GM12878 (cell line): ENCODE measurements around the gene MYG1. TPM values are rescaled to one million over a fixed set of nuclear protein-coding genes. Genes with fewer than 3 reads are reported as not detected.
A peak's percentile ranks its signal among the peaks of the same experiment; 100 is the strongest.

ENCODE experiments used
- ATAC-seq: fragments of 200-7000 bp; cut with Tn5 transposase; 3 replicates; pipeline ENCODE4 v1.9.1; 2020; ENCODE audit warnings: mild to moderate bottlenecking, moderate library complexity
- BruUV-seq: library from RNA; stranded (reverse); fragments of 400-500 nt; replicated peaks from 2 replicates; lab custom pipeline; 2021; lab: Mats Ljungman, UMichigan
- CTCF ChIA-PET: fragments of 300-600 bp; sonication (Branson Sonifier 250); formaldehyde crosslinking; extraction: SDS; loops from one replicate; lab custom pipeline; 2021; ENCODE audit warnings: inconsistent platforms; lab: Yijun Ruan, JAX
- POLR2A ChIA-PET: fragments of 350-600 bp; formaldehyde crosslinking; extraction: SDS; loops from one replicate; lab custom pipeline; 2021; ENCODE audit warnings: inconsistent platforms; lab: Charles Lee
- RAD21 ChIA-PET: fragments of 300-600 bp; sonication (Branson Sonifier 250); formaldehyde crosslinking; loops from one replicate; lab custom pipeline; 2023; ENCODE audit warnings: antibody characterized with exemption; ENCODE audit not compliant: unreplicated experiment; lab: Charles Lee
- SMC1A ChIA-PET: fragments of 300-600 bp; sonication (Branson Sonifier 250); formaldehyde crosslinking; loops from one replicate; lab custom pipeline; 2023; ENCODE audit not compliant: unreplicated experiment, uncharacterized antibody; lab: Charles Lee
- DNase-seq: peaks from one replicate; pipeline ENCODE4 v3.0.0-alpha.2; 2011; ENCODE audit warnings: low read depth, low spot score
- FAIRE-seq: peaks from 3 replicates; lab custom pipeline; 2011; peaks lifted over from hg19 to GRCh38; lab: Jason Lieb, UNC
- H2AFZ ChIP-seq: 2 replicates; pipeline ENCODE4 v1.6.0; 2011; ENCODE audit warnings: low read depth, low read length, control low read depth; ENCODE audit not compliant: control insufficient read depth
- H3K27ac ChIP-seq: 2 replicates; pipeline ENCODE4 v1.5.1; 2011; ENCODE audit warnings: control low read depth; ENCODE audit not compliant: control insufficient read depth, insufficient read depth
- H3K27me3 ChIP-seq, 2 experiments: replicated peaks in 1 of 2; 2 replicates each; pipeline versions ENCODE4 v1.6.0 to v1.6.1; 2011; ENCODE audit warnings: low read length in 1 of 2; ENCODE audit not compliant: control insufficient read depth in 2 of 2, insufficient read depth in 2 of 2
- H3K36me3 ChIP-seq, 2 experiments: 2 replicates each; pipeline ENCODE4 v1.5.1; 2011; ENCODE audit warnings: low read length in 1 of 2; ENCODE audit not compliant: control insufficient read depth in 2 of 2, insufficient read depth in 2 of 2
- H3K4me1 ChIP-seq: 2 replicates; pipeline ENCODE4 v1.6.1; 2011; ENCODE audit warnings: mild to moderate bottlenecking, low read length, moderate library complexity, mixed read lengths; ENCODE audit not compliant: control insufficient read depth, insufficient read depth
- H3K4me2 ChIP-seq: 2 replicates; pipeline ENCODE4 v1.6.0; 2011; ENCODE audit warnings: control low read depth; ENCODE audit not compliant: control insufficient read depth, insufficient read depth
- H3K4me3 ChIP-seq: fragments of 200-600 bp; sonication (generic); 2 replicates; pipeline ENCODE4 v1.5.1; 2016
- H3K79me2 ChIP-seq: 2 replicates; pipeline ENCODE4 v1.6.0; 2011; ENCODE audit warnings: low read length; ENCODE audit not compliant: control insufficient read depth, insufficient read depth
- H3K9ac ChIP-seq: 2 replicates; pipeline ENCODE4 v1.8.0; 2011; ENCODE audit warnings: low read length, control low read depth, mixed read lengths; ENCODE audit not compliant: control insufficient read depth, insufficient read depth
- H3K9me3 ChIP-seq: replicated peaks from 3 replicates; pipeline ENCODE4 v1.5.1; 2011; ENCODE audit warnings: mild to moderate bottlenecking, low read length; ENCODE audit not compliant: control insufficient read depth, insufficient read depth
- H4K20me1 ChIP-seq: 2 replicates; pipeline ENCODE4 v1.6.0; 2011; ENCODE audit not compliant: control insufficient read depth, insufficient read depth
- FOS ChIP-seq: IDR thresholded peaks from 3 replicates; pipeline ENCODE4 v1.6.1; 2011; ENCODE audit warnings: borderline replicate concordance; ENCODE audit not compliant: insufficient read length; ENCODE audit errors: extremely low read depth
- IKZF1 ChIP-seq: fragments of 450-650 bp; conservative IDR thresholded peaks from 2 replicates; pipeline ENCODE4 v1.6.1; 2017; ENCODE audit warnings: antibody characterized with exemption, mild to moderate bottlenecking
- IKZF2 ChIP-seq, 2 experiments: fragments of 450-650 bp; IDR thresholded peaks; 2 replicates each; pipeline ENCODE4 v1.6.1; 2017; ENCODE audit warnings: mild to moderate bottlenecking in 2 of 2, moderate library complexity in 2 of 2
- NFYA ChIP-seq: IDR thresholded peaks from 2 replicates; pipeline ENCODE4 v1.6.1; 2011; ENCODE audit warnings: low read depth, mild to moderate bottlenecking, low read length, improper control_type of control experiment, borderline replicate concordance
- RCOR1 ChIP-seq: conservative IDR thresholded peaks from 2 replicates; pipeline ENCODE4 v1.6.1; 2012; ENCODE audit warnings: low read depth, low read length, improper control_type of control experiment
- RFX5 ChIP-seq: IDR thresholded peaks from 2 replicates; pipeline ENCODE4 v1.6.1; 2011; ENCODE audit warnings: low read depth, low read length, improper control_type of control experiment
- SREBF1 ChIP-seq: IDR thresholded peaks from 2 replicates; pipeline ENCODE4 v1.6.1; 2012; ENCODE audit warnings: mild to moderate bottlenecking, low read length
- SUPT20H ChIP-seq: IDR thresholded peaks from 2 replicates; pipeline ENCODE4 v1.6.1; 2011; ENCODE audit warnings: low read depth, mild to moderate bottlenecking, low read length, moderate library complexity, borderline replicate concordance; ENCODE audit not compliant: control insufficient read depth
- WGBS: methylation state at CpG from one replicate; pipeline ENCODE4 v1.1.6; 2016; ENCODE audit warnings: low lambda C conversion rate; ENCODE audit not compliant: insufficient replicate concordance, insufficient coverage; ENCODE audit errors: missing lambda C conversion rate; 5-methylcytosine and 5-hydroxymethylcytosine counted together
- in situ Hi-C: fragments of 300-500 bp; cut with MboI; formaldehyde crosslinking; loops from 9 replicates; pipeline ENCODE4 v1.14.3; 2018; ENCODE audit warnings: mixed read lengths
- intact Hi-C: fragments of 100-400 bp; cut with micrococcal nuclease; formaldehyde crosslinking; loops from one replicate; pipeline ENCODE4 v1.14.2; 2022; ENCODE audit not compliant: unreplicated experiment
- polyA plus RNA-seq, 11 experiments: library from polyadenylated mRNA; depleted of rRNA in 4 of 11; unstranded in 6 of 11; stranded (reverse) in 5 of 11; fragments of >200 nt; fragmentation: Nextera tagmentation in 4 of 11; fragmentation: Illumina TruSeq in 1 of 11; extraction: Ambion mirVana in 4 of 11; extraction: Trizol in 1 of 11; gene quantifications; 1 replicate in 1 of 11; 2 replicates in 10 of 11; pipeline versions ENCODE4 v1.2.1 to v1.2.3, GENCODE V29; 2011 to 2016; ENCODE audit warnings: inconsistent platforms in 2 of 11, missing spikeins in 2 of 11, low read depth in 1 of 11
- total RNA-seq, 4 experiments: library from RNA; depleted of rRNA in 3 of 4; stranded (reverse); fragments of >200 nt in 3 of 4; fragmentation: Illumina TruSeq in 1 of 4; extraction: Trizol in 1 of 4; gene quantifications; 2 replicates each; pipeline versions ENCODE4 v1.2.1 to v1.2.3, GENCODE V29; 2013 to 2021
- TF ChIP-seq, protein P1 (sequence below): fragments of 450-650 bp; IDR thresholded peaks from 2 replicates; pipeline ENCODE4 v1.6.1; 2016; ENCODE audit warnings: mild to moderate bottlenecking
- TF ChIP-seq, protein P2 (sequence below): IDR thresholded peaks from 2 replicates; pipeline ENCODE4 v1.6.1; 2011; ENCODE audit warnings: mild to moderate bottlenecking, low read depth, low read length, moderate library complexity; ENCODE audit not compliant: insufficient replicate concordance
- TF ChIP-seq, protein P3 (sequence below): fragments of 450-650 bp; formaldehyde crosslinking; IDR thresholded peaks from 2 replicates; pipeline ENCODE4 v1.4.0; 2022; ENCODE audit warnings: mild to moderate bottlenecking, moderate library complexity
- TF ChIP-seq, protein P4 (sequence below): fragments of 450-650 bp; formaldehyde crosslinking; IDR thresholded peaks from 2 replicates; pipeline ENCODE4 v1.4.0; 2020; ENCODE audit warnings: mild to moderate bottlenecking, moderate library complexity

The MYG1 gene
- total and polyA plus RNA-seq, 10 of the 15 experiments (the other 5 are each of a cell fraction or from before 2014, with no cell fraction given): 20.7 to 81.0 (median 49.4) TPM

DNA sequence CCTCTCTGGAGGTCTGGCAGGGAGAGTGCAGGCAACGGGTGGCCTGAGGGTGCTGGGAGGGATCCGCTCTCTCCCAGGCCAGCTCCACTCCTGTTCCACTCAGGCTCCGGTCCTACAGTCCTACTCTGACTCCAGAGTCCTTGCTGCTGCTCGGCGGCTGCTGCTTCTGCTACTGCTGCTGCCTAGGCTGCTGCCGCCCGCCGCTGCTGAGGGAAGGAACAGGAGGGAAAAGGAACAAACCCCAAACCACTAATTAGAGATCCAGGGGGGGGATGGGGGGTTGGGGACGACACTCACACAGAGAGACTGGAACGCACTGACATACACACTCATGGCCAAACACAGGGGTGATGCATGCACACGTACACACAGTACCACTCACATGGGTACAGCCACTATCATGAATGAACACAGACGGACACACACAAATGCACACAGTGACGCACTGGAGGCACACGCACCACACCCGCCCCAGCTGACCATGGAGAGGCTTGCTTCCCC, 36.7 kb downstream of the MYG1 start, which contains the start of gene SP7:
TSS of gene SP7 (minus strand) at position 174 of the 501 bp plus-strand sequence. CDS start 708 bp downstream, outside the sequence.
- Histone ChIP-seq H4K20me1 (no peaks in the 10 kb centered on the region), H3K27me3 (peaks cover 2 to 10% of the 10 kb centered on the region in 2 experiments; a peak in 3 of 4 replicates), H3K4me3 (no peak within 1 kb of the TSS), H3K4me2 (no peak within 1 kb of the TSS), H3K79me2 (no peaks in the 10 kb centered on the region), H2AFZ (no peak within 1 kb of the TSS), H3K9ac (no peak within 1 kb of the TSS), H3K9me3 (no peaks in the 10 kb centered on the region), H3K36me3 (no peaks in the 10 kb centered on the region), H3K4me1 (peaks cover 5% of the 10 kb centered on the region; the same call in 1 of the 2 replicates), H3K27ac (no peak within 1 kb of the TSS)
- ChIA-PET SMC1A (interaction anchor here (1.1 kb wide), 1 partner anchor 12 kb away, joined by 4 read pairs; no protein-coding TSS in a partner anchor), POLR2A (interaction anchor here (0.5 kb wide), 1 partner anchor 185 kb away, joined by 5 read pairs; no protein-coding TSS in a partner anchor), CTCF (interaction anchor here (2.0 to 4.9 kb wide), 3 partner anchors 9 to 172 kb away, joined by 6 to 30 read pairs (median 22); partner anchors contain the start of gene AAAS), RAD21 (interaction anchor here (1.9 kb wide), 1 partner anchor 9 kb away, joined by 9 read pairs; no protein-coding TSS in a partner anchor)
- ATAC-seq (peak; percentile 71), DNase-seq (no peak), FAIRE-seq (no peak)
- BruUV-seq: no TSS peak
- in situ Hi-C loops: no loop called here
- intact Hi-C loops: no loop called here
- 29% methylated on average over 14 of the region's 15 CpGs for WGBS
- TF ChIP-seq RCOR1 (no peak), SUPT20H (no peak), NFYA (no peak), IKZF1 (no peak), IKZF2 (IDR thresholded peaks at IDR 0.05) (no peak), SREBF1 (no peak), RFX5 (no peak), FOS (no peak)
- TF ChIP-seq, protein P1, sequence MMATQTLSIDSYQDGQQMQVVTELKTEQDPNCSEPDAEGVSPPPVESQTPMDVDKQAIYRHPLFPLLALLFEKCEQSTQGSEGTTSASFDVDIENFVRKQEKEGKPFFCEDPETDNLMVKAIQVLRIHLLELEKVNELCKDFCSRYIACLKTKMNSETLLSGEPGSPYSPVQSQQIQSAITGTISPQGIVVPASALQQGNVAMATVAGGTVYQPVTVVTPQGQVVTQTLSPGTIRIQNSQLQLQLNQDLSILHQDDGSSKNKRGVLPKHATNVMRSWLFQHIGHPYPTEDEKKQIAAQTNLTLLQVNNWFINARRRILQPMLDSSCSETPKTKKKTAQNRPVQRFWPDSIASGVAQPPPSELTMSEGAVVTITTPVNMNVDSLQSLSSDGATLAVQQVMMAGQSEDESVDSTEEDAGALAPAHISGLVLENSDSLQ: no peak
- TF ChIP-seq, protein P2, sequence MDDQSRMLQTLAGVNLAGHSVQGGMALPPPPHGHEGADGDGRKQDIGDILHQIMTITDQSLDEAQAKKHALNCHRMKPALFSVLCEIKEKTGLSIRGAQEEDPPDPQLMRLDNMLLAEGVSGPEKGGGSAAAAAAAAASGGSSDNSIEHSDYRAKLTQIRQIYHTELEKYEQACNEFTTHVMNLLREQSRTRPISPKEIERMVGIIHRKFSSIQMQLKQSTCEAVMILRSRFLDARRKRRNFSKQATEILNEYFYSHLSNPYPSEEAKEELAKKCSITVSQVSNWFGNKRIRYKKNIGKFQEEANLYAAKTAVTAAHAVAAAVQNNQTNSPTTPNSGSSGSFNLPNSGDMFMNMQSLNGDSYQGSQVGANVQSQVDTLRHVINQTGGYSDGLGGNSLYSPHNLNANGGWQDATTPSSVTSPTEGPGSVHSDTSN: no peak
- TF ChIP-seq, protein P3, sequence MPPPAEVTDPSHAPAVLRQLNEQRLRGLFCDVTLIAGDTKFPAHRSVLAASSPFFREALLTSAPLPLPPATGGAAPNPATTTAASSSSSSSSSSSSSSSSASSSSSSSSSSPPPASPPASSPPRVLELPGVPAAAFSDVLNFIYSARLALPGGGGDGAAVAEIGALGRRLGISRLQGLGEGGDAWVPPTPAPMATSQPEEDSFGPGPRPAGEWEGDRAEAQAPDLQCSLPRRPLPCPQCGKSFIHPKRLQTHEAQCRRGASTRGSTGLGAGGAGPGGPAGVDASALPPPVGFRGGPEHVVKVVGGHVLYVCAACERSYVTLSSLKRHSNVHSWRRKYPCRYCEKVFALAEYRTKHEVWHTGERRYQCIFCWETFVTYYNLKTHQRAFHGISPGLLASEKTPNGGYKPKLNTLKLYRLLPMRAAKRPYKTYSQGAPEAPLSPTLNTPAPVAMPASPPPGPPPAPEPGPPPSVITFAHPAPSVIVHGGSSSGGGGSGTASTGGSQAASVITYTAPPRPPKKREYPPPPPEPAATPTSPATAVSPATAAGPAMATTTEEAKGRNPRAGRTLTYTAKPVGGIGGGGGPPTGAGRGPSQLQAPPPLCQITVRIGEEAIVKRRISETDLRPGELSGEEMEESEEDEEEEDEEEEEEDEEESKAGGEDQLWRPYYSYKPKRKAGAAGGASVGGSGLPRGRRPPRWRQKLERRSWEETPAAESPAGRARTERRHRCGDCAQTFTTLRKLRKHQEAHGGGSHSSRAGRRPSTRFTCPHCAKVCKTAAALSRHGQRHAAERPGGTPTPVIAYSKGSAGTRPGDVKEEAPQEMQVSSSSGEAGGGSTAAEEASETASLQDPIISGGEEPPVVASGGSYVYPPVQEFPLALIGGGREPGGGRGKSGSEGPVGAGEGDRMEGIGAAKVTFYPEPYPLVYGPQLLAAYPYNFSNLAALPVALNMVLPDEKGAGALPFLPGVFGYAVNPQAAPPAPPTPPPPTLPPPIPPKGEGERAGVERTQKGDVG (CRISPR knock-in tag): no peak
- TF ChIP-seq, protein P4, sequence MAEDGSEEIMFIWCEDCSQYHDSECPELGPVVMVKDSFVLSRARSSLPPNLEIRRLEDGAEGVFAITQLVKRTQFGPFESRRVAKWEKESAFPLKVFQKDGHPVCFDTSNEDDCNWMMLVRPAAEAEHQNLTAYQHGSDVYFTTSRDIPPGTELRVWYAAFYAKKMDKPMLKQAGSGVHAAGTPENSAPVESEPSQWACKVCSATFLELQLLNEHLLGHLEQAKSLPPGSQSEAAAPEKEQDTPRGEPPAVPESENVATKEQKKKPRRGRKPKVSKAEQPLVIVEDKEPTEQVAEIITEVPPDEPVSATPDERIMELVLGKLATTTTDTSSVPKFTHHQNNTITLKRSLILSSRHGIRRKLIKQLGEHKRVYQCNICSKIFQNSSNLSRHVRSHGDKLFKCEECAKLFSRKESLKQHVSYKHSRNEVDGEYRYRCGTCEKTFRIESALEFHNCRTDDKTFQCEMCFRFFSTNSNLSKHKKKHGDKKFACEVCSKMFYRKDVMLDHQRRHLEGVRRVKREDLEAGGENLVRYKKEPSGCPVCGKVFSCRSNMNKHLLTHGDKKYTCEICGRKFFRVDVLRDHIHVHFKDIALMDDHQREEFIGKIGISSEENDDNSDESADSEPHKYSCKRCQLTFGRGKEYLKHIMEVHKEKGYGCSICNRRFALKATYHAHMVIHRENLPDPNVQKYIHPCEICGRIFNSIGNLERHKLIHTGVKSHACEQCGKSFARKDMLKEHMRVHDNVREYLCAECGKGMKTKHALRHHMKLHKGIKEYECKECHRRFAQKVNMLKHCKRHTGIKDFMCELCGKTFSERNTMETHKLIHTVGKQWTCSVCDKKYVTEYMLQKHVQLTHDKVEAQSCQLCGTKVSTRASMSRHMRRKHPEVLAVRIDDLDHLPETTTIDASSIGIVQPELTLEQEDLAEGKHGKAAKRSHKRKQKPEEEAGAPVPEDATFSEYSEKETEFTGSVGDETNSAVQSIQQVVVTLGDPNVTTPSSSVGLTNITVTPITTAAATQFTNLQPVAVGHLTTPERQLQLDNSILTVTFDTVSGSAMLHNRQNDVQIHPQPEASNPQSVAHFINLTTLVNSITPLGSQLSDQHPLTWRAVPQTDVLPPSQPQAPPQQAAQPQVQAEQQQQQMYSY: no peak
